ENCODE measurements around the gene OTUD7B. TPM values are rescaled to one million over a fixed set of nuclear protein-coding genes. Genes with fewer than 3 reads are reported as not detected.

Gene OTUD7B
- total and polyA plus RNA-seq, 2 donors from 2014 or later: 3.4 to 28.1 TPM

- no peak for FAIRE-seq
- Histone ChIP-seq H3K27me3 (ENCODE audit: control insufficient read depth, insufficient read depth, low read length) (no peaks in the 10 kb centered on the region), H3K9ac (ENCODE audit: low read length in 3 of 3) (no peak overlapping the region), H3K27ac (ENCODE audit: low read depth in 2 of 2, low read length in 2 of 2) (no peak overlapping the region), H3K4me3 (ENCODE audit: low read length in 3 of 3) (no peak overlapping the region), H3K9me3 (ENCODE audit: control insufficient read depth in 2 of 3, insufficient read depth in 1 of 3, low read length in 3 of 3) (no peaks in the 10 kb centered on the region), H3K36me3 (ENCODE audit: control insufficient read depth in 2 of 3, insufficient read depth in 3 of 3, low read length in 3 of 3) (no peaks in the 10 kb centered on the region), H3K4me1 (ENCODE audit: control insufficient read depth in 2 of 3, insufficient read depth in 2 of 3, low read depth in 1 of 3, low read length in 3 of 3) (peaks cover 0 to 6% (median 6%) of the 10 kb centered on the region in 3 donors)
- DNase-seq: no peak
- TF ChIP-seq CTCF (IDR thresholded peaks at IDR 0.05; ENCODE audit: borderline replicate concordance, extremely low read depth, insufficient read depth): no peak
- intact Hi-C loops (cut with DNase I): no loop called here
Measured at GRCh38 chr1:150017206-150017750, 6.8 kb upstream of the OTUD7B start.

- Histone ChIP-seq H3K9me3 (ENCODE audit: control insufficient read depth in 2 of 3, insufficient read depth in 1 of 3, low read length in 3 of 3) (no peaks in the 10 kb centered on the region), H3K36me3 (ENCODE audit: control insufficient read depth in 2 of 3, insufficient read depth in 3 of 3, low read length in 3 of 3) (no peaks in the 10 kb centered on the region), H3K4me3 (ENCODE audit: low read length in 3 of 3) (no peak overlapping the region), H3K27ac (ENCODE audit: low read depth in 2 of 2, low read length in 2 of 2) (no peak overlapping the region), H3K9ac (ENCODE audit: low read length in 3 of 3) (no peak overlapping the region), H3K4me1 (ENCODE audit: control insufficient read depth in 2 of 3, insufficient read depth in 2 of 3, low read depth in 1 of 3, low read length in 3 of 3) (peaks cover 2 to 10% (median 3%) of the 10 kb centered on the region in 3 donors), H3K27me3 (ENCODE audit: control insufficient read depth, insufficient read depth, low read length) (no peaks in the 10 kb centered on the region)
- no peak for TF ChIP-seq CTCF (IDR thresholded peaks at IDR 0.05; ENCODE audit: borderline replicate concordance, extremely low read depth, insufficient read depth)
- intact Hi-C loops (cut with DNase I): no loop called here
- DNase-seq (no peak), FAIRE-seq (no peak)
Measured at GRCh38 chr1:150015651-150016131, 5.2 kb upstream of the OTUD7B start.

GRCh38 chr1:150012611-150013010 lies 2.1 kb upstream of the OTUD7B start:
- Histone ChIP-seq H3K36me3 (ENCODE audit: control insufficient read depth in 2 of 3, insufficient read depth in 3 of 3, low read length in 3 of 3) (no peaks in the 10 kb centered on the region), H3K27ac (ENCODE audit: low read depth in 2 of 2, low read length in 2 of 2) (no peak overlapping the region), H3K27me3 (ENCODE audit: control insufficient read depth, insufficient read depth, low read length) (no peaks in the 10 kb centered on the region), H3K9ac (ENCODE audit: low read length in 3 of 3) (no peak overlapping the region), H3K4me3 (ENCODE audit: low read length in 3 of 3) (no peak overlapping the region), H3K9me3 (ENCODE audit: control insufficient read depth in 2 of 3, insufficient read depth in 1 of 3, low read length in 3 of 3) (no peaks in the 10 kb centered on the region), H3K4me1 (ENCODE audit: control insufficient read depth in 2 of 3, insufficient read depth in 2 of 3, low read depth in 1 of 3, low read length in 3 of 3) (peaks cover 3 to 22% (median 7%) of the 10 kb centered on the region in 3 donors)
- TF ChIP-seq CTCF (IDR thresholded peaks at IDR 0.05; ENCODE audit: borderline replicate concordance, extremely low read depth, insufficient read depth): no peak
- FAIRE-seq (no peak), DNase-seq (peak in 1 of 5 donors; percentile 28)
- intact Hi-C loops (cut with DNase I): no loop called here
